ENCODE measurements around the gene NTF3.

DNA sequence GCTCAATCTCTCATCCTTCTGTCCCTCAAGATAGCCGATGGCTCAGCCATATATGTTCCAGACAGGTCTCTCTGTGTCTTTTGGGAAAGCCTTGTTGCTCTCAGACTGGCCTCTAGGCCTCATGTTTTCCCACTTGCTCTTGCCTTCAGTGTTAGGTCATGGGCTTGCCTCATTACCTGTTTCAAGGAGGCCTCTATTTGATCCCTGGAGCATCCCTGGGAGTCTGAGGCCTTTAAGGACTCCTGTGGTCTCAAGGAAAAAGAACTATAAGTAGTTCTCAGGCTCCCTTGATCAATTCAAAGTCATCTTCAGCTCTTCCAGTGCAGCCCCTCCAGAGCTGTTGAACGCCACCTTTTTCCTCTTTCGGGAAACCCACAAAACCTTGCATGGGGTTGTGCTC is 47.9 kb downstream of the NTF3 start:
- TF ChIP-seq EZH2phosphoT487 (IDR thresholded peaks at IDR 0.05; ENCODE audit: borderline replicate concordance, low read length) (no peak), CTCF (IDR thresholded peaks at IDR 0.05; ENCODE audit: low read depth, low read length, poor library complexity, severe bottlenecking) (no peak)
